ENCODE measurements around the gene CNST.
"Not testable (repeated sequence)": the region's sequence is repeated elsewhere in the genome, so short reads cannot be mapped to it uniquely, and the experiment has no call there.

CNST gene

DNA sequence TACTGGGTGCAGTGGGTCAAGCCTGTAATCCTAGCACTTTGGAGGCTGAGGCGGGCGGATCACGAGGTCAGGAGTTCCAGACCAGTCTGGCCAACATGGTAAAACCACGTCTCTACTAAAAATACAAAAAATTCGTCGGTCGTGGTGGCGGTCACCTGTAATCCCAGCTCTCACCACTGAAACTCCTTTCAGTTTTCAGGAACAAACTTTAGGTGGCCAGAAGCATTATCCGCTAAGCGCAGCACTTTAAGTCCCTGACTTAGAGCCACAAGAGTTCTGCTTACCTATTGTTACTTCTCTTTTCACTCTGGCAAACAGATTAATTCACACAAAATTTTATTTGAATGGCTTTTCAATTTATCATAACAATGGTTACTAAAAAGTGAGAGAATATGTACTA lies 5.4 kb upstream of the CNST start:
- not testable (repeated sequence) for DNase-seq

DNA sequence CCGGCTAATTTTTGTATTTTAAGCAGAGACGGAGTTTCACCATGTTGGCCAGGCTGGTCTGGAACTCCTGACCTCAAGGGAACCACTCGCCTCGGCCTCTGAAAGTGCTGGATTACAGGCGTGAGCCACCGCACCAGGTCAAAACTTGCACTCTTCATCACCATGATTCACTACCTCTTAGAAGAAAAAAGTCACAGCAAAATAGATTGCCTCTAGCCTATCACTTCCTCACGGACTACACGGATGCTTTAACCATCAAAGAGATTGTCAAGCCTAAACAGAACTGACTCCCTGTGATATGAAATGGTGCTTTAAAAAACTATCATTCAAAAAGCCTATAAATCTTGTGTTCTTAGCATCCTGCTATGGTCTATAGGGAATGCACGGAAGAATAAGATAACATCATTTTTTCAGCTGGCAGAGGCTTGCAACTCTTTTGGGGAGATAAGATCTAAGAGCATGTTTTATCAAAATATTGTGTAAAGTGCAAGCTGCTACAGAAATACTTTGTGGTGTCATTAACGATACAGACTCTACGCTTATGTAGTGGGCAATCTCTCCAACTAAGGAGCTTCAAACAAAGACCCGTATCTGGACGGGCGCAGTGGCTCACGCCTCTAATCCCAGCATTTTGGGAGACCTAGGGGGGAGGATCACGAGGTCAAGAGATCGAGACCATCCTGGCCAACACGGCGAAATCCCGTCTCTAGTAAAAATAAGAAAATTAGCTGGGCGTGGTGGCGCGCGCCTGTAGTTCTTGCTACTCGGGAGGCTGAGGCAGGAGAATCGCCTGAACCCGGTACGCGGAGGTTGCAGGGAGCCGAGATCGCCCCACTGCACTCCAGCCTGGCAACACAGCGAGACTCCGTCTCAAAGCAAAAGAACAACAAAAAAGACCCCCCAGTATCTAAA lies 1.2 kb upstream of the CNST start:
- peak in 1 of 2 experiments; percentile 9 for DNase-seq

DNA sequence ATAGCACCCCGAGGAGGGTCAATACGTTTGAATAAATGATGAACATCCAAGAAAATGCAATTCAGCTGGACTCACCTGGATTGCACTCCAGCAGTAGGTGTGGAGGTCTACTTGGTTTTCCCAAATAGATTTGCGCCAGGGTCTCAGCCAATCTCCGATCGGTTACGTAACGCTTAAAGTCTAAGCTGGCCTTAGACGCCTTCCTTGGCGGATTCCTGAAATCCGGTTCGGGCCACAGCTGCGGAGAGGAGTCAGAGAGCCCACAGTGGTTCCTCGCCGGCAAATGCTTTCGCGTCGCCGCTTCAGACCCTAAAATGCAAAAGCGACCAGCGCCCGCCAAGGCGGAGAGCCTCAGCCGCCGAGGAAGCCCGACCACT lies 517 bp upstream of the CNST start:
- DNase-seq: peak in 1 of 2 experiments; percentile 65

DNA sequence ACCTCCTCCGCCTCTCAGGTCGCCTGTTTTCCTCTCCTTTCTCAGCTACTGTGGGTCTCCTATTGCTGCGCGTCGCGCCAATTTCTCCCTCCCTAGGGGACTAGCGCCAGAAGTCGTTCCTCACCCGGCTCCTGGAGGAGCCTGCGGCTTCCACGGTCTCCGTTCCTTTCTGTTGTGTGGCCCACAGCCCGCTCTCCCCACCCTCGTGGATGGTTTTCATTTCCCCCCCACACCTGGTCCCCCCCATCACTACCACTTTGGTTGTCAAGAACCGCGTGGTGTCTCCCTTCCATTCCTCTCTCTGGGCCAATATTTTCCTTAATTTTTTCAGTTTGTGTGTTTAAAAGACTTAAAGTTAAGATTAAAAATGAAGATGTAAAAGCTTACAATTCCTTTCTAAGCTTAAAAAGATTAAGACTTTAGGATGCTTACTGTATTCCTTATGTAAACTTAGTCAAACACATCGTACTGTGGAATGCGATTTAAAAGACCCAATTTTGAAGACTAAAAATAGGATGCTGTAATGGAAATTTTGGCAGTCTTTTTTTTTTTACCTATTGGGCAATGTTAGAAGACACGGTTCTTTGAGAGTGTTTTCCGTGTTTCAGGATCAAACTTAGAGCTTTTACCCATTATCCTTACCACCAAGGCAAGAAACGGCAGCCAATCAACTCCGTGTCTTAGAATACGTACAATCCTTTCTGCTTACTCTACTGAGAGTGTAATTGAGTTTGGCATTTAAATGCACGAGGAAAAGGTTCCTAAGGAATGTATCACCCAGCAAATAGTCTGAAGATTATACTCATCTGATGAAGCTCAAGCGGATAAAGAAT lies 773 bp downstream of the CNST start:
- peak; percentile 39 to 66 for DNase-seq

DNA sequence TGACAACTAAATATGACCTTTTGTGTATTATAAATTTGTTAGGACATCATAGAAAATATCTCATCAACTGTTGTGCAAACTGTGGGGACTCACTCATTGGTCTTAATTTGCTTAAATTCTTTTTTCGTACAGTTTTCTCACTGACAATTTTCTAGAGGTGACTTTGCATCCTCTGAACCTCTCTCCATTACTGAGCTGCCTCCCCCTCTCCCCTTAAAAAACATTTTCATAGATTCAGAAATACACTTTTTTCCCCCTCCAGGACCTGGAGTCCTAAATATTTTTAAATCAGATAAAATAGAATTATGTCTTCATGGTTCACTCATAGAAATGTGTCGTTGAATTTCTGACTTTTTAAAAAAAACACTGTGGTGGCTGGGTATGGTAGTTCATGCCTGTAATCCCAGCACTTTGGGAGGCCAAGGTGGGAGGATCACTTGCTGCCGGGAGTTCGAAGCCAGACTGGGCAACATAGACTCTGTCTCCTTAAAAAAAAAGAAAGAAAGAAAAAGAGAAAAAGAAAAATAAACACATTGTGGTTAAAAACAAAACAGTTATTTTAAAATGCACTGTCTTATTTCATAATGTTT lies 1.5 kb downstream of the CNST start:
- DNase-seq: no peak

DNA sequence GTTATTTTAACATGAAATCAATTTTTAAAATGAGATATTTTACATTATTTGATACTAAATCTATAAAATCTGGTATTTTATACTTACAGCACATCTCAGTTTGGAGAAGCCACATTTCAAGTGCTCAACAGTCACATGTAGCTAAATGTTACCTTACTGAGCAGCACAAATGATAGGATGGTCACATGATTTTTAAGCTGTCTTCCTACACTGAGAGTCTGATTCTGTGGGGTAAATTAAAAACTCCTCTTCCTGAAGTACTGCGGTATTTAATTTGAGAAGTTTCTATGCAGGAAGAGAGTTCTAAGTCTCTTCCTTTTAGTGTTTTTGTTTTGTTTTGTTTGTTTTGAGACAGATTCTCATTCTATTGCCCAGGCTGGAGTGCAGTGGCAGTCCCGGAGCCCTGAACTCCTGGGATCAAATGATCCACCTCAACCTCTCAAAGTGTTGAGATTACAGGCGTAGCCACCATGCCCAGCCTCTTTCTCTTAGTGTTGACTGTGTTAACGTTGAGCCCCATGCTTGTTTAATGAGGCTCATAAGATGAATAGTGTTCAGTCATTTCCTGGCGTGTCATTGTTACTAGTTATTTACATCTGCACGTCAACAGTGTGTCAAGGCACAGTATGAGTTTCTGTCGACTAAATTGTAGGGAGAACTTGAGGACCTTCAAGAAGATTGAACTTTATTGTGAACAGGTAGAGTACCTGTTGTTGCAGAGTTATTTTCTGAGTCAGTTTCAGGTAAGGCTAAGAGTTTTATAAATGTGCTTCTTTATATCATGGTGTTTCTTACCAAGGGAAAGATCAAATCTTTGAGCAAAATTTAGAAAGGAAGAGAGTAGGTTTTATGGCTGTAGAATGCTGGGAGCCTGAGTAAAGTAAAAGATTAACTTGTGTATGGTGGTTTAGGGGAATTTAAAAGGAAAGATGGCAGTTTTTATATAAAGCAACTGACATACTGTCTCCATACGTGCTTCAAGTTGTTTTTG lies 3.3 kb downstream of the CNST start:
- no peak for DNase-seq

DNA sequence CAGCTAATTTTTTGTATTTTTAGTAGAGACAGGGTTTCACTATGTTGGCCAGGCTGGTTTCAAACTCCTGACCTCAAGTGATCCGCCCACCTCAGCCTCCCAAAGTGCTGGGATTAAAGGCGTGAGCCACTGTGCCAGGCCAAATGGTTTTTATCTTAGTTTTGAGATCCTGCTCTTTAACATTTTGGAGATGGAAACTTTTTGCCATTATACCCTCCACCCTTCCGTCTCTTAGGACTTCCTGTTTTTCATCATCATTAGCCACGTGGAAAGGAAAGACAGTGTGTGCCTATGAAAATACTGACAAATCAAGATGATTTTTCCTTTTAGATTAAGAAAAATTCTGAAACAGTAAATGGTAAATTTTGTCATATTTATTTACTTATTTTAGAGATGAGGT lies 5.1 kb downstream of the CNST start:
- not testable (repeated sequence) for DNase-seq

DNA sequence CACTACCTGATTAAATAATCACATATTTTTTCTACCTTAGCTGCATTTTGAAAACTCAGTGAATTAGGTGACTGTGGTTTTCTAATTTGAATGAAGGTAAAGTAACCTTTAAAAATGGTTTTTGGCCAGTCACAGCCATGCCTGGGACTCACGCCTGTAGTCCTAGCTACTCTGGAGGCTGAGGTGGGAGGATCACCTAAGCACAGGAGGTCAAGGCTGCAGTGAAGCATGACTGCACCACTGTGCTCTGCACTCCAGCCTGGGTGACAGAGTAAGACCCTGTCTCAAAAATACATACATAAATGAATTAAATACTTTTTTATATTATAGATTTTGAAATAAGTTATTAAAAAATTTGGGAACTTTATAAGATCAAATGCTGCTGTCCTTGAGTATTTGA lies 5.7 kb downstream of the CNST start:
- DNase-seq: no peak

DNA sequence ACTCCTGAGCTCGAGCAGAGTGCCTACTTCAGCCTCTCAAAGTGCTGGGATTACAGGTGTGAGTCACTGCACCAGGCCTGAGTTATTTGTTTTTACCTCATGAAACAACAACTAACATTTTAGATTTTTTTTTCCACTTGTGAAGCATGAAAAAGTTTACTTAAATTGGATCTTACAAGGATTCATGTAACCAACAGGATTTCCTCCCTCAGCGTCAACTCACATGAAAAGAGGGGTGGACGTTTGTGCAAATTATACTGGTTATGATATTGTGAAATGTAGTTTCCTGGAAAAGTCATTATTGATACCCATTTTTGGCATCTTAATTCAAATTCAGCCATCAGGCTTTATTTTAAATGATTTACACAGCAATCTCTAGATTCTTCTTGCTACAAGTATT lies 6.5 kb downstream of the CNST start:
- no peak for DNase-seq

DNA sequence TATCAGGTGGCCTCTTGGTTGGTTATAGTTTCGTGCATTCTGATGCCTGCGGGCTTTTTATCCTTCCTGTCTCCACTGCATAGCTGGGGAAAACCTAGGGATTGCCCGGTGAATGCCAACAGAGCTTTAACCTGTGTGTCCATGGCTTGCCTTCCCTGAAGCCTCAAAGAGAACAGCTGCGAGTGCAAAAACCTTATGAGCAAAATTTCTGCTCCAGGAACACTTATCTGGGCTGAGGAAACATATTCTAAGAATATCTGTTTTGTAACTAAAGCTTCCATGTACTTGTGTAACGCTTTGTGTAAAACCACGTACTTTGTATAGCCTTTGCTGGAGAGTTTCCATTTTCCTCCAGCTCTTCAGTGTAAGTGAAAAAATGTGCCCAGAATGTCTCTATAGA lies 7.2 kb downstream of the CNST start:
- no peak for DNase-seq

DNA sequence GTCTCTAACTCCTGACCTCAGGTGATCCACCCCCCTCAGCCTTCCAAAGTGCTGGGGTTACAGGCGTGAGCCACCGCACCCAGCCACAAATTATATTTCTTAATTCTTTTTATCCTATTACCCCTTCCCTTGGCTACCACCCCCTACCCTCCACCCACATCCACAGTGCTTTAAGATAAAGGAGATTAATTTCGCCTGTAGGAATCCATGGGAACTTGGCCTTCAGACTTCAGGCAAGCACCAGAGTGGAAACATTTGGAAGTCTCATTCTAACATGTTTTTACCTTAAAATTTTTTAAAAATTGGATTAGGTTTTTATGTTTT lies 10.4 kb downstream of the CNST start:
- DNase-seq: no peak

DNA sequence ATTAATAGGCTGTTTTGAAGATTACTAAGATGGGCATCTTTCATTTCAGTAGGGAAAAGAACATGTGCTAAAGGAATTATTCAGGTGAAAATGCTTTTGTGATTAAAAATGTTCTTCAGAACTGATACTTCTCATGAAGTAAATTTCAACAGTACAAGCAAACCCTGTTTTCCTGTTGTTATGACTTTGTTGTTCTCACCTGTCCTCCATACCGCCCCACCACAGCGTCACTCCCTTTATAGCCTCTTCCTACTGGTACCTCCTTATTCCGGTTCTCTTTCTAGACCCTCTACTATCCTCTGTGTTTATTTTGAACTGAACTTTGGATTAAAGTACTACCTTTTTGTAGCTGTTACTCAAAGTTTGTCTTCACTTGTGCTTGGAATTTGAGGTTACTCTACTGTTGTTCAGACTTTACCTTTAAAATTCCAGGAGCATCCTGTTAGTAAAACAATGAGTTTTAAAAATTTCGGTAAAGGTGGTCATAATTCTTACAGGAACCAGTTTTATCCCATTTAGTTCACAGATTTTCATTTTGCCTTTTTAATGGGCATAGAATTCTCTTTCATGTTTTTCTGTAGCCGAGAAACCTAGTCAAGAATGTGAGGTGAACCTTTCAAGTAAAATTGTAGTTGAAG lies 10.9 kb downstream of the CNST start:
- no peak for DNase-seq

DNA sequence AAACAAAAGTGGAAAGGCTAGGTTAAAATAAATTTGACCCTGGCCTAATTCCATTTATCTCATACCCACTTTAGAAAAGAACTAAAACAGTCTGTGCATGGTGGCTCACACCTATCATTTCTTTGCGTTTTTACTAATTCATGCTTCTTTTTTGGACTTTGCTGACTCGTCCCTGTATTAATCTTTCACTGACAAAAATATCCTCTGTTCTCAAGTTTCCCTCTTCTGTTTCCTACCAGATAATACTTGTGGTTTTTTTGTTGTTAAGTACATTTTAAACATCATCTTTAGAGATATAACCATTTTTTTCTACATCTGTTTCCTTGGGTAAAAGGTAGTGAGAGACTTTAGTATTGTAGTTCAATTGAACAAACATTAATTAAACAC lies 11.5 kb downstream of the CNST start:
- no peak for DNase-seq

DNA sequence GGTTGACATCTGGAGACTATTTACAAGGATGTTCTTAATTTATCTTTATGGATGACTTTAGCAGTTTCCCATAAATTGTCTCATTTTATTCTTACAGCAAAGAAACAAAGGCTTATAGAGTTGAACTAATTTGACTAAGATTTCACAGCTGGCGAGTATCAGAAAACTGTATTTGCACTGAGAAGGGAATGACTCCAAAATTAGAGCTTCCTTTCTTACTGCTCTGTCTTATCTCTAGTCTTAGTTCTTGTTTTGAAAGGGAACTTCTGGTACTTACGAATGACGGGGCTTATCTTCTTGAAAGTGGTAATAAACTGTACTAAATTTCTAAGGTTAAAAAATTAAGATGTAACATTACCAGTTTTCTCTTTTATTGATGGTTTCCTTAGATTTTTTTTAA lies 13.6 kb downstream of the CNST start:
- DNase-seq: no peak

DNA sequence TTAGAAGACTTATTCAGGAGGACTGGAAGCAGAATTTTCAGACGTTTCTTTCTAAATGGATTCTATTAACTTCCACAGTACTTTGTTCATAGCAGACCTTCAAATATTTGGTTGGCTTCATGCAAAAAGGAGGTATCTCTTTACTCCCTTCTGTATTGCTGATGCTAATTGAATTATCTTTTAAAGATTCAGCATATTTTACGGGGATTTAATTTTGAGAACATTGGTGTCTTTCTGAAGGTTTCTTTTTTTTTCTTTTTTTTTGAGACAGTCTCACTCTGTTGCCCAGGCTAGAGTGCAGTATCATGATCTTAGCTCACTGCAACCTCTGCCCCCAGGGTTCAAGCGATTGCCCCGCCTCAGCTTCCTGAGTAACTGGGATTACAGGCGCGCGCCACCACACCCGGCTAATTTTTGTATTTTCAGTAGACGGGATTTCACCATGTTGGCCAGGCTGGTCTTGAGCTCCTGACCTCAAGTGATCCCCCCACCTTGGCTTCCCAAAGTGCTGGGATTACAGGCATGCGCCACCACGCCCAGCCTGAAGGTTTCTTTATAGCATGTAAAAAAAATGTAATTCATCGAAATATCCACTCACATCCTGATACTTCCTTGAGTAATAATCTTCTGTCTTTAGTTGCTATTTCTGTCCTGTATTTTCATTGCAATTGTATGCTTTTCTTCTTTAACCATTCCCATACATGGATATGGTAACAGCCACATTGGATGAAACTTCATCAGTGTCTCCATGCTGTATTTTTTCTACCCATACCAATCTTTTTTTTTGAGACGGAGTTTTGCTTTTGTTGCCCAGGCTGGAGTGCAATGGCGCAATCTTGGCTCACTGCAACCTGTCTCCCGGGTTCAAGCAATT lies 14.5 kb downstream of the CNST start:
- no peak for DNase-seq

DNA sequence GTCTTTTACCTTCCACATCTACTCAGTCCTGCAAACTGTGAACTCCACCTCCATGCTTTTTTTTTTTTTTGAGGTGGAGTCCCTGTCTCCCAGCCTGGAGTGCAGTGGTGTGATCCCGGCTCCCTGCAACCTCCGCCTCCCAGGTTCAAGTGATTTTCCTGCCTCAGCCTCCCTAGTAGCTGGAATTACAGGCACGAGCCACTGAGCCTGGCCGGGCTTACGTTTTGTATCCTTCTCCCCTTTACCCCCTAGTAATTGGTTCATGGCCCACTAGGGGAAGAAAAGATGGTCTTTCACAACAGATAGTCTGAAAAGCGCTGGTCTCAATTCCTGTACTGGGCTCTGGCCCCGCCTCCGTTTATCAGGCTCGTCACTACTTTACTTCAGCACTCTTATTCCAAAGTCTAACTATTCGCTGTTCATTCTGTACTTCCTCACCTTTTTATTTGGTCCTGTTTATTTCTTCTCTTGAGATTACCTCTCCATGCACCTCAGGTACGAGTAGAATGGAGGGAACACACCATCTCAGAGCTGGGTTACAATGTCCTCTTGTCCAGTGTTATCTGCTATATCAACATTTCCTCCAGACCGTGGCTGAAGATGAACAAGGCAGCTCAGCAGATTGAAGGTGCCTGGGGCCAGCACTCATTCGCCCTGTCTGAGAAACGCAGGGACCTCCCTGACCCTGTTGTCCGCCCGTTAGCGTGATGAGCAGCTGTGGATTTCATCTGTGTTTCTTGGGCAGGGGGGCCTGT lies 16.2 kb downstream of the CNST start:
- no peak for DNase-seq

DNA sequence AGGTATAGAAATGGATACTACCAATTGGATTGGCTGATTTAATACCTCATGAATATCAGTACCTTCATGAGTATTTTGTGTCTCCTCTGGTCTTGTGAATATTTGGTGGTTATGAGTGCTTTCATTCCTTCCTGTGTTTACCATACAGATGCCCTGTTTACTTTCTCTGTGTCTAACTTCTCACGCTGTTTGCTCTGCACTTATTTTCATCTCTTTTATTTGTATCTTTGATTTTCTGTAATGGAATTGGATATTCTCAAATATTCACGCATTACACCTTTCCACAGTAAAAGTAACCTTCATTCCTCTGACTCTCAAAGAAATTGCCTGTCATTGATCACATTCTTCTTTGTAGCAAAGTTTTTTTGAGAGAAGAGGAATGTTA lies 16.8 kb downstream of the CNST start:
- DNase-seq: no peak

DNA sequence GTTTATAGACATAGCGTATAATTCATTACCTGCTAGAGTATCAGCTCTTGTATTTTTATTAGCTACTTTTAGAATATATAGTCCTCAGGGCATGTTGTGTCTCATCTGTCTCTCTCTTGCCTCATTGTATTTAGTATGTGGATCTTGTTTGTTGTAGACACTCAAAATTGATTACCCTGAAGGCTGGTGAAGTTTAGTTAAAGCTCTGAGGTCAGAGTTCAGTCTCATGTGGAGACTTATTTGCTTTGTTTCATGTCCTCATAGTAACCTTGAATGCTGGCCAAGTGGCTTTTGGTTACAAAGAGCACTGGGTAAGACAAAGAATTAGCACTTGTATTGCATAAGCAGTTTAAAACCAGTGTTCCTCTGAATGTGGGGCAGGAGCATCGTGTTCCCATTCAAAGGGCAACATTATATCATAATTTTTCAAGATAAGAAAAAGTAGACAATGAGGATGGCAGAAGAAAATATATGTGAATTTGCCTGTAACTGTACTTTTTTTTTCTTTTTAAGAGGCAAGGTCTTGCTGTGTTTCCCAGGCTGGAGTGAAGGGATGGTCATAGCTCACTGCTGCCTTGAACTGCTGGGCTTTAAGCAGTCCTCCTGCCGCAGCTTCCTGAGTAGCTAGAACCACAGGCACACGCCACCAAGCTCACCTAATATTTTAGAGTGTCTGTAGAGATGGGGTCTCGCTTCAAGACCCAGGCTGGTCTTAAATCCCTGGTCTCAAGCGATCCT lies 17.4 kb downstream of the CNST start:
- DNase-seq: no peak

DNA sequence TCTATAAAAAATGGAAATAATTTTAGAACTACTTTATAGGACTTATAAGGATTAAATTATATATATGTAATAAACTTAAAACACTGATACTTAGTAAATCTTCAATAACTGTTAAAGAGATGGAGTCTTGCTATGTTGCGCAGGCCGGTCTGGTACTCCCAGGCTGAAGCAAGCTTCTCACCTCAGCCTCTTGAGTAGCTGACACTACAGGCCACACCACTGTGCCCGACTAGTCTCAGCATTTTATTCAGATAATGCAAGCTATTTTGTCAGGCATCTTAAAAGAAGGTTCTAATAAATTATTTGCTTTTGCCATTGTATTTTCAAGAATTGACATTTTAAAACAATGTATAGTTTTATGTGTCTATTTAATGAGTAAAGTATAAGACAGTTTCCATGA lies 20.8 kb downstream of the CNST start:
- no peak for DNase-seq

DNA sequence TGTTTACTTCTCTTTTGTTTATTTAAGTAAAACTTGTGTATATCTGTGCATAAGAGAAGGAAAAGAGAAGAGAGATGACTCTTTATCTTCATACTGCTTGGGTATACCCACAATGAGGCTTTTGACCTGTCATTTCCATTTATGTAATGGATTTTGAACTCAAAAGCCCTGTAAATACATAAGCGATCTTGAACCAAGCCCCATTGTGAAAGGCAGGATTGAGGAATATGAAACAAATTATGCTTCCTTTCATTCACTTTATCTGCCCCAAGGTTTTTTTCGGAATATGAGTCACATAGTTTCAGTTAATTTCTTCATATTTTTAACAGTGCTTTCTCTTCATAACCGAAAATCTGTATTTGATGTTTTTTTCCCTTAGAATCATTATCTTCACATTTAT lies 21.4 kb downstream of the CNST start:
- DNase-seq: no peak
